GM23248 (cell line): ENCODE measurements around the gene TAF1C. TPM values are rescaled to one million over a fixed set of nuclear protein-coding genes. Genes with fewer than 3 reads are reported as not detected.

Experiments used
- DNase-seq: peaks from one replicate; pipeline ENCODE4 v3.0.0-alpha.2; 2015
- H2AFZ ChIP-seq: fragments of 200-600 bp; sonication (generic); 2 replicates; pipeline ENCODE4 v1.6.1; 2016; ENCODE audit warnings: antibody characterized with exemption
- H3F3A ChIP-seq: fragments of 200-600 bp; sonication (generic); 2 replicates; pipeline ENCODE4 v1.6.1; 2016; ENCODE audit warnings: mild to moderate bottlenecking, antibody characterized with exemption, mixed run types; ENCODE audit not compliant: insufficient read depth
- H3K27ac ChIP-seq: fragments of 200-600 bp; sonication (generic); 2 replicates; pipeline ENCODE4 v1.5.1; 2016; ENCODE audit warnings: mild to moderate bottlenecking
- H3K27me3 ChIP-seq: fragments of 200-600 bp; sonication (generic); replicated peaks from 2 replicates; pipeline ENCODE4 v1.6.1; 2016; ENCODE audit warnings: mild to moderate bottlenecking; ENCODE audit not compliant: insufficient read depth
- H3K36me3 ChIP-seq: fragments of 200-600 bp; sonication (generic); 2 replicates; pipeline ENCODE4 v1.6.1; 2016; ENCODE audit warnings: low read depth, mild to moderate bottlenecking
- H3K4me1 ChIP-seq: fragments of 200-600 bp; sonication (generic); 2 replicates; pipeline ENCODE4 v1.6.1; 2016; ENCODE audit warnings: mild to moderate bottlenecking; ENCODE audit not compliant: insufficient read depth
- H3K4me2 ChIP-seq: fragments of 200-600 bp; sonication (generic); one replicate; pipeline ENCODE4 v1.6.1; 2016; ENCODE audit warnings: mild to moderate bottlenecking; ENCODE audit not compliant: unreplicated experiment
- H3K4me3 ChIP-seq: fragments of 200-600 bp; sonication (generic); 2 replicates; pipeline ENCODE4 v1.5.1; 2016; ENCODE audit warnings: mild to moderate bottlenecking
- H3K79me2 ChIP-seq: fragments of 200-600 bp; sonication (generic); 2 replicates; pipeline ENCODE4 v1.6.1; 2016; ENCODE audit warnings: mild to moderate bottlenecking; ENCODE audit not compliant: insufficient read depth
- H3K9ac ChIP-seq: fragments of 200-600 bp; sonication (generic); 2 replicates; pipeline ENCODE4 v1.6.1; 2016; ENCODE audit warnings: mild to moderate bottlenecking
- H3K9me2 ChIP-seq: fragments of 200-600 bp; sonication (generic); 2 replicates; pipeline ENCODE4 v1.6.1; 2016; ENCODE audit warnings: mixed run types, mild to moderate bottlenecking, moderate library complexity; ENCODE audit not compliant: insufficient read depth
- H3K9me3 ChIP-seq: fragments of 200-600 bp; sonication (generic); one replicate; pipeline ENCODE4 v1.6.1; 2017; ENCODE audit warnings: low read depth
- H4K20me1 ChIP-seq: fragments of 200-600 bp; sonication (generic); 2 replicates; pipeline ENCODE4 v1.6.0; 2016; ENCODE audit not compliant: insufficient read depth
- EZH2 ChIP-seq: fragments of 200-600 bp; sonication (generic); IDR thresholded peaks from 2 replicates; pipeline ENCODE4 v1.6.1; 2018; ENCODE audit warnings: antibody characterized with exemption, mild to moderate bottlenecking; ENCODE audit not compliant: insufficient read depth, poor library complexity, severe bottlenecking
- EZH2phosphoT487 ChIP-seq: fragments of 200-600 bp; sonication (generic); IDR thresholded peaks from 2 replicates; pipeline ENCODE4 v1.6.1; 2018; ENCODE audit warnings: antibody characterized with exemption, moderate library complexity, mild to moderate bottlenecking, low read depth; ENCODE audit not compliant: insufficient read depth
- WGBS, 2 experiments: methylation state at CpG; one replicate each; pipeline ENCODE4 v1.1.6; 2015 to 2017; ENCODE audit warnings: low lambda C conversion rate in 2 of 2, low coverage in 1 of 2; ENCODE audit errors: missing lambda C conversion rate in 2 of 2; 5-methylcytosine and 5-hydroxymethylcytosine counted together
- in situ Hi-C: fragments of 300-500 bp; cut with MboI; formaldehyde crosslinking; loops from 2 replicates; pipeline ENCODE4 v1.15.0; 2020
- polyA plus RNA-seq: library from polyadenylated mRNA; unstranded; fragments of >200 nt; fragmentation: Nextera tagmentation; extraction: Ambion mirVana; gene quantifications from 2 replicates; pipeline ENCODE4 v1.2.1, GENCODE V29; 2016
- total RNA-seq: library from RNA; depleted of rRNA; stranded (reverse); fragments of >200 nt; shearing (Covaris generic); gene quantifications from 2 replicates; pipeline ENCODE4 v1.2.3, GENCODE V29; 2014

The TAF1C gene
- total and polyA plus RNA-seq, 2 experiments from 2014 or later: 18.1 to 31.5 TPM

DNA sequence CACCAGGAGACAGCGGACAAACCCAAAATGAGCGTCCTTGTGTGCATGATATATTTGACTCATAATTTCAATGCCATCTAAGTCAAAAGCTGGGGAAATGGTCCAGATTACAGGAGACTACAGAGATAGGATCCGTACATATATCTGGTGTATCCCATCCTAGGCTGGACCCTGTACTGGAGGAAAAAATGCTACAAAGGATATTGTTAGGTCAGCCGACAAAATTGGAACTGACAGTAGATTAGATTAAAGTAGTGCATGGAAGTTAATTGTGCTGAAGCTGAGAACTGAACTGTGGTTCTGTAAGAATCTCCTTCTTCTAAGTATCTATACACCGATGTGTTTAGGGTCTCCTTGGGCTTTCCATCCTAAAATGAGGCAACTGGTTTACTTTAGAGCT, 28.7 kb upstream of the TAF1C start:
- WGBS, 2 experiments: 79 to 82% methylated on average over 5 of the region's 5 CpGs
- Histone ChIP-seq H3K9me3 (no peaks in the 10 kb centered on the region), H3K79me2 (no peaks in the 10 kb centered on the region), H3K4me1 (no peaks in the 10 kb centered on the region), H3F3A (no peaks in the 10 kb centered on the region), H3K27me3 (peaks cover 4% of the 10 kb centered on the region), H3K4me2 (no peak overlapping the region), H3K36me3 (no peaks in the 10 kb centered on the region), H4K20me1 (no peaks in the 10 kb centered on the region), H3K9ac (no peak overlapping the region), H2AFZ (no peak overlapping the region), H3K4me3 (no peak overlapping the region), H3K9me2 (no peaks in the 10 kb centered on the region), H3K27ac (no peak overlapping the region)
- no peak for TF ChIP-seq EZH2phosphoT487
- no peak for TF ChIP-seq EZH2
- in situ Hi-C loops: no loop called here
- DNase-seq: no peak

DNA sequence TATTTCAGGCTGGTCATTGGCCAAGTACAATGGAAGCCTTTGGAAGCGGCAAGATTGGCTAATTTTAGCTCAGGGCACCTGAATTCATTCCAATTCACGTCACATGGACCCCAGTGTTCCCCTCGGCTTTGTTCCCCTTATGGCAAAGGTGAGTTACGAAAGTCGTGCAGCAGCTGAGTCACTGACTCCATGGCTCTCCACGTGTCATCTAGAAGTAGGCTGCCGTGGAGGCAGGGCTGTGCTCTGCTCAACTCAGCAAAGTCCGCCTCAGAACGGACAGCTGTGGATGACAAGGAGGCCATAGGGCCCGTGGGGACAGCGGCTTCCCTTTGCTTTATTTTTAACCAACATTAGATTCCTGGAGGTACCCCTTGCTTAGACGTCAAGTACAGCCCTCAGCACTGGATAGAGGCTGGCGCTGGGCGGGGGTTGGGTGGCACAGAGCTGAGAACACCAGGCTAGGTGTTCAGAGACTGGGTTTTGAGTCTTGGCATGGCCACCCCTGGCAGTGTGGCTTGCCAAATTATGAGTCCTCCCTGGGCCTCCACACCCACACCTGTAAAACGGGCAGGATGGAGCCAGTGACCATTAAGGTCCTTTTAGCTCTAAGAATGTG, 27.7 kb upstream of the TAF1C start:
- H3K9me3 ChIP-seq: no peaks in the 10 kb centered on the region
- no peak for DNase-seq
- peaks cover 4% of the 10 kb centered on the region for H3K27me3 ChIP-seq
- no peaks in the 10 kb centered on the region for H3F3A ChIP-seq
- no peaks in the 10 kb centered on the region for H3K36me3 ChIP-seq
- H2AFZ ChIP-seq: no peak overlapping the region
- no peak overlapping the region for H3K4me3 ChIP-seq
- no peaks in the 10 kb centered on the region for H3K9me2 ChIP-seq
- H3K79me2 ChIP-seq: no peaks in the 10 kb centered on the region
- no peaks in the 10 kb centered on the region for H4K20me1 ChIP-seq
- 68 to 73% methylated on average over 15 of the region's 15 CpGs for WGBS, 2 experiments
- in situ Hi-C loops: no loop called here
- H3K9ac ChIP-seq: no peak overlapping the region
- no peak overlapping the region for H3K27ac ChIP-seq
- H3K4me2 ChIP-seq: no peak overlapping the region
- no peaks in the 10 kb centered on the region for H3K4me1 ChIP-seq
- TF ChIP-seq EZH2 (no peak), EZH2phosphoT487 (no peak)

DNA sequence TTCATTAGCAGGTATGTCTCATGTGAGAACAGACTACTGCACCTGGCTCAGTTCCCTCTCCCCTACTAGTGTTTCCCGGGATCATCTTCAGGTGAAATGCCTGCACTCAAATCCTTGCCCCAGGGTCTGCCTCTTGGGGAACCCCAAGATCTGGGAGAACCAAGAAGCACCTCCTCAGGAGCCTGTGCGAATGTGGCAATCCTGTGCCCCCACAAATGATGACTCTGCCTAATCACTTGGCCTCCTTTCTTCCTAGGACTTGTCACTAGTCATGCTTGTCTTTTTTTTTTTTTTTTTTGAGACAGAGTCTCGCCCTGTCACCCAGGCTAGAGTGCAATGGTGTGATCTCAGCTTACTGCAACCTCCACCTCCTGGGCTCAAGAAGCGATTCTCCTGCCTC, 25.8 kb upstream of the TAF1C start:
- Histone ChIP-seq H3K27me3 (peaks cover 4% of the 10 kb centered on the region), H3K9ac (no peak overlapping the region), H3F3A (no peaks in the 10 kb centered on the region), H3K27ac (no peak overlapping the region), H3K36me3 (no peaks in the 10 kb centered on the region), H3K79me2 (no peaks in the 10 kb centered on the region), H3K9me3 (no peaks in the 10 kb centered on the region), H3K4me2 (no peak overlapping the region), H3K4me3 (no peak overlapping the region), H4K20me1 (no peaks in the 10 kb centered on the region), H3K9me2 (no peaks in the 10 kb centered on the region), H2AFZ (no peak overlapping the region), H3K4me1 (no peaks in the 10 kb centered on the region)
- TF ChIP-seq EZH2phosphoT487 (no peak), EZH2 (no peak)
- DNase-seq: no peak
- in situ Hi-C loops: no loop called here
- 58 to 63% methylated on average over 4 of the region's 4 CpGs for WGBS, 2 experiments

DNA sequence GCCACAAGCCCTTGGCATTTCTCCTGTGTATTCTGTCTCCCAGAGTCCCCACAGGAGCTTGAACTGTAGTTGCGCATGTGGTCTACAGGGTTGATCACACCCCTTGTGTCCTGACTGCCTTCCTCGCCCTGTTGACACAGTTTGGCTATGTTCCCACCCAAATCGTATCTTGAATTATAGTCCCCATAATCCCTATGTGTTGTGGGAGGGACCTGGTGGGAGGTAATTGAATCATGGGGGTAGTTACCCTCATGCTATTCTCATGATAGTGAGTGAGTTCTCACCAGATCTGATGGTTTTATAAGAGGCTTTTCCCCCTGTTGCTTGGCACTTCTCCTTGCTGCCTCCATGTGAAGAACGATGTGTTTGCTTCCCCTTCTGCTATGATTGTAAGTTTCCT, 25.3 kb upstream of the TAF1C start:
- in situ Hi-C loops: no loop called here
- H3K27me3 ChIP-seq: peaks cover 4% of the 10 kb centered on the region
- H3K9me3 ChIP-seq: no peaks in the 10 kb centered on the region
- DNase-seq: no peak
- 34 to 37% methylated on average over 4 of the region's 4 CpGs for WGBS, 2 experiments
- H2AFZ ChIP-seq: no peak overlapping the region
- no peaks in the 10 kb centered on the region for H3K9me2 ChIP-seq
- TF ChIP-seq EZH2phosphoT487 (no peak), EZH2 (no peak)
- H3K9ac ChIP-seq: no peak overlapping the region
- H3K79me2 ChIP-seq: no peaks in the 10 kb centered on the region
- H3F3A ChIP-seq: no peaks in the 10 kb centered on the region
- H3K27ac ChIP-seq: no peak overlapping the region
- no peaks in the 10 kb centered on the region for H3K36me3 ChIP-seq
- H3K4me1 ChIP-seq: no peaks in the 10 kb centered on the region
- no peak overlapping the region for H3K4me3 ChIP-seq
- H4K20me1 ChIP-seq: no peaks in the 10 kb centered on the region
- no peak overlapping the region for H3K4me2 ChIP-seq

DNA sequence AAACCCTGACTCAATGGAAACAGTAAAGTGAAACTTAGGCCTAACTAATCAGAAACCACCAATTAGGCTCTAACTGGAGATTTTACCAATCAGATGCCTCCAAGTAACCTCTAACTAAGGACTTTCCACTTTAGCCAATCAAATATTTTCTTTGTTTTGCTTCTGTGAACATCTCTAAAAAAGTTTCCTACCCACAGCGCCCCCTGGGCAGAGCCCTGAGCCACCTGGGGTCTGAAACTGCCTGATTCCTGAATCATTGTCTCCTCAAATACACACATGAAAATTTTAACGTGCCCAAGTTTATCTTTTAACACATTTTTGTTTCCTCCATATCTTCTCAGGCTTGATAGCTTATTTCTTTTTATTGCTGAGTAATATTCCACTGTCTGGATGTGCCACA, 23.1 kb upstream of the TAF1C start:
- H3K79me2 ChIP-seq: no peaks in the 10 kb centered on the region
- in situ Hi-C loops: no loop called here
- H3K36me3 ChIP-seq: no peaks in the 10 kb centered on the region
- H3K27ac ChIP-seq: no peak overlapping the region
- DNase-seq: no peak
- no peak overlapping the region for H3K9ac ChIP-seq
- TF ChIP-seq EZH2 (no peak), EZH2phosphoT487 (no peak)
- peaks cover 4% of the 10 kb centered on the region for H3K27me3 ChIP-seq
- WGBS, 2 experiments: 51 to 67% methylated on average over 2 of the region's 2 CpGs
- H3K4me3 ChIP-seq: no peak overlapping the region
- no peak overlapping the region for H3K4me2 ChIP-seq
- H3K9me2 ChIP-seq: no peaks in the 10 kb centered on the region
- no peak overlapping the region for H2AFZ ChIP-seq
- H4K20me1 ChIP-seq: no peaks in the 10 kb centered on the region
- no peaks in the 10 kb centered on the region for H3F3A ChIP-seq
- H3K9me3 ChIP-seq: no peaks in the 10 kb centered on the region
- no peaks in the 10 kb centered on the region for H3K4me1 ChIP-seq
